Subcutaneous abdominal adipose tissue (tissue), 5 donors: Measurements from ENCODE around the gene IGF2BP1.
"Not testable (repeated sequence)": the region's sequence is repeated elsewhere in the genome, so short reads cannot be mapped to it uniquely, and the experiment has no call there.

Source experiments
- H3K27ac ChIP-seq: one replicate; pipeline ENCODE4 v1.7.0; 2013; ENCODE audit warnings: low read depth, mild to moderate bottlenecking, inconsistent platforms, low read length, moderate library complexity
- H3K27me3 ChIP-seq, 5 donors: one replicate each; pipeline ENCODE4 v1.7.0; 2013; ENCODE audit warnings: low read length in 5 of 5, inconsistent platforms in 1 of 5; ENCODE audit not compliant: control insufficient read depth in 5 of 5, insufficient read depth in 4 of 5
- H3K36me3 ChIP-seq, 5 donors: one replicate each; pipeline ENCODE4 v1.7.0; 2013; ENCODE audit warnings: low read length in 5 of 5; ENCODE audit not compliant: control insufficient read depth in 5 of 5, insufficient read depth in 5 of 5
- H3K4me1 ChIP-seq, 5 donors: one replicate each; pipeline ENCODE4 v1.7.0; 2013; ENCODE audit warnings: low read length in 5 of 5, mild to moderate bottlenecking in 3 of 5, moderate library complexity in 1 of 5; ENCODE audit not compliant: control insufficient read depth in 5 of 5, insufficient read depth in 5 of 5
- H3K4me3 ChIP-seq, 5 donors: one replicate each; pipeline ENCODE4 v1.7.0; 2013; ENCODE audit warnings: low read length in 5 of 5, low read depth in 1 of 5
- H3K9ac ChIP-seq, 5 donors: one replicate each; pipeline ENCODE4 v1.7.0; 2013; ENCODE audit warnings: low read length in 5 of 5, mild to moderate bottlenecking in 4 of 5, moderate library complexity in 3 of 5
- H3K9me3 ChIP-seq, 5 donors: one replicate each; pipeline ENCODE4 v1.7.0; 2013; ENCODE audit warnings: low read length in 5 of 5; ENCODE audit not compliant: control insufficient read depth in 5 of 5
- donor health status: healthy.
- donor health status: healthy.
- donor health status: healthy.
- donor health status: healthy.
- donor health status: healthy.

Gene IGF2BP1

GRCh38 chr17:49018116-49018612, 21.0 kb downstream of the IGF2BP1 start:
- Histone ChIP-seq H3K9me3 (no peaks in the 10 kb centered on the region), H3K36me3 (no peaks in the 10 kb centered on the region), H3K4me3 (no peak overlapping the region), H3K27me3 (peaks cover 32 to 53% (median 36%) of the 10 kb centered on the region in 5 donors), H3K9ac (no peak overlapping the region), H3K27ac (no peak overlapping the region), H3K4me1 (peaks cover 0 to 12% (median 3%) of the 10 kb centered on the region in 5 donors)

GRCh38 chr17:49018748-49019147, 21.6 kb downstream of the IGF2BP1 start:
- no peak overlapping the region for H3K9ac ChIP-seq
- H3K4me1 ChIP-seq: peaks cover 0 to 10% (median 3%) of the 10 kb centered on the region in 5 donors
- peaks cover 30 to 48% (median 32%) of the 10 kb centered on the region in 5 donors for H3K27me3 ChIP-seq
- H3K27ac ChIP-seq: no peak overlapping the region
- no peaks in the 10 kb centered on the region for H3K9me3 ChIP-seq
- H3K4me3 ChIP-seq: no peak overlapping the region
- H3K36me3 ChIP-seq: no peaks in the 10 kb centered on the region

GRCh38 chr17:49020609-49021008, 23.4 kb downstream of the IGF2BP1 start:
- Histone ChIP-seq H3K9ac (no peak overlapping the region), H3K27me3 (peaks cover 15 to 36% (median 18%) of the 10 kb centered on the region in 5 donors)

GRCh38 chr17:49021095-49021767, 24.0 kb downstream of the IGF2BP1 start:
- H3K27me3 ChIP-seq: peaks cover 9 to 30% (median 12%) of the 10 kb centered on the region in 5 donors
- H3K9ac ChIP-seq: no peak overlapping the region

More at GRCh38 chr17:49020609-49021008, 23.4 kb downstream of the IGF2BP1 start:
- Histone ChIP-seq H3K4me1 (peaks cover 0 to 6% (median 0%) of the 10 kb centered on the region in 5 donors), H3K36me3 (no peaks in the 10 kb centered on the region), H3K27ac (no peak overlapping the region), H3K4me3 (no peak overlapping the region), H3K9me3 (no peaks in the 10 kb centered on the region)

GRCh38 chr17:49021768-49022103, 24.6 kb downstream of the IGF2BP1 start:
- H3K27ac ChIP-seq: no peak overlapping the region
- no peaks in the 10 kb centered on the region for H3K4me1 ChIP-seq
- no peak overlapping the region for H3K4me3 ChIP-seq
- H3K9me3 ChIP-seq: no peaks in the 10 kb centered on the region
- H3K36me3 ChIP-seq: no peaks in the 10 kb centered on the region
- no peak overlapping the region for H3K9ac ChIP-seq
- H3K27me3 ChIP-seq: peaks cover 6 to 27% (median 9%) of the 10 kb centered on the region in 5 donors

More at GRCh38 chr17:49021095-49021767, 24.0 kb downstream of the IGF2BP1 start:
- no peak overlapping the region for H3K4me3 ChIP-seq
- H3K27ac ChIP-seq: no peak overlapping the region
- no peaks in the 10 kb centered on the region for H3K9me3 ChIP-seq
- H3K36me3 ChIP-seq: no peaks in the 10 kb centered on the region
- H3K4me1 ChIP-seq: peaks cover 0 to 3% (median 0%) of the 10 kb centered on the region in 5 donors

GRCh38 chr17:49022391-49022941, 25.3 kb downstream of the IGF2BP1 start:
- Histone ChIP-seq H3K9me3 (no peaks in the 10 kb centered on the region), H3K36me3 (no peaks in the 10 kb centered on the region), H3K9ac (no peak overlapping the region), H3K4me1 (no peaks in the 10 kb centered on the region), H3K27me3 (peaks cover 6 to 22% (median 6%) of the 10 kb centered on the region in 5 donors), H3K27ac (no peak overlapping the region), H3K4me3 (no peak overlapping the region)

GRCh38 chr17:49024523-49024922, 27.3 kb downstream of the IGF2BP1 start:
- peaks cover 2 to 11% (median 3%) of the 10 kb centered on the region in 5 donors for H3K27me3 ChIP-seq

GRCh38 chr17:49026447-49026846, 29.3 kb downstream of the IGF2BP1 start:
- H3K9ac ChIP-seq, H3K27ac ChIP-seq, H3K9me3 ChIP-seq, H3K27me3 ChIP-seq, H3K36me3 ChIP-seq, H3K4me3 ChIP-seq, H3K4me1 ChIP-seq: not testable (repeated sequence)

More at GRCh38 chr17:49024523-49024922, 27.3 kb downstream of the IGF2BP1 start:
- no peak overlapping the region for H3K4me3 ChIP-seq
- peaks cover 0 to 4% (median 0%) of the 10 kb centered on the region in 5 donors for H3K4me1 ChIP-seq
- no peak overlapping the region for H3K27ac ChIP-seq
- no peak overlapping the region for H3K9ac ChIP-seq
- H3K9me3 ChIP-seq: no peaks in the 10 kb centered on the region
- H3K36me3 ChIP-seq: no peaks in the 10 kb centered on the region

GRCh38 chr17:49028271-49028670, 31.1 kb downstream of the IGF2BP1 start:
- Histone ChIP-seq H3K27me3 (peaks cover 0 to 4% (median 3%) of the 10 kb centered on the region in 5 donors), H3K36me3 (no peaks in the 10 kb centered on the region), H3K27ac (no peak overlapping the region), H3K4me3 (no peak overlapping the region), H3K4me1 (peaks cover 0 to 9% (median 0%) of the 10 kb centered on the region in 5 donors), H3K9me3 (no peaks in the 10 kb centered on the region), H3K9ac (no peak overlapping the region)

- H3K9me3 ChIP-seq: no peaks in the 10 kb centered on the region
- H3K27me3 ChIP-seq: no peaks in the 10 kb centered on the region
- H3K4me3 ChIP-seq: no peak overlapping the region
- no peak overlapping the region for H3K27ac ChIP-seq
- H3K4me1 ChIP-seq: peaks cover 0 to 9% (median 0%) of the 10 kb centered on the region in 5 donors
- no peak overlapping the region for H3K9ac ChIP-seq
- H3K36me3 ChIP-seq: no peaks in the 10 kb centered on the region
Observed at GRCh38 chr17:49029801-49030200, 32.6 kb downstream of the IGF2BP1 start.
